Endothelial cell of umbilical vein (primary cell): ENCODE measurements around the gene NKD2. TPM values are rescaled to one million over a fixed set of nuclear protein-coding genes. Genes with fewer than 3 reads are reported as not detected.

Experiments
- BruUV-seq: library from RNA; stranded (reverse); fragments of 400-500 nt; replicated peaks from 2 replicates; lab custom pipeline; 2021; lab: Mats Ljungman, UMichigan
- CTCF ChIA-PET: fragments of 300-600, 350-600 bp; sonication (Branson Sonifier 250); formaldehyde crosslinking; loops from one replicate; lab custom pipeline; 2021; ENCODE audit warnings: antibody characterized with exemption, inconsistent platforms; lab: Charles Lee
- POLR2A ChIA-PET: fragments of 300-600, 350-600 bp; sonication (Branson Sonifier 250); formaldehyde crosslinking; loops from one replicate; lab custom pipeline; 2021; ENCODE audit warnings: antibody characterized with exemption, inconsistent platforms; lab: Charles Lee
- DNase-seq: peaks from one replicate; pipeline ENCODE4 v3.0.0-alpha.2; 2011; ENCODE audit warnings: low read depth, low spot score
- FAIRE-seq: peaks from 2 replicates; lab custom pipeline; 2011; peaks lifted over from hg19 to GRCh38; lab: Jason Lieb, UNC
- H2AFZ ChIP-seq: 2 replicates; pipeline ENCODE4 v1.6.0; 2012; ENCODE audit warnings: low read depth, low read length, control low read depth, inconsistent platforms
- H3K27ac ChIP-seq: 2 replicates; pipeline ENCODE4 v1.5.1; 2011; ENCODE audit warnings: low read depth, mild to moderate bottlenecking, control low read depth, low read length, moderate library complexity; ENCODE audit not compliant: insufficient read depth
- H3K27me3 ChIP-seq, 2 experiments: 2 replicates each; pipeline versions ENCODE4 v1.6.0 to v1.6.1; 2011; ENCODE audit warnings: low read length in 2 of 2, mixed read lengths in 1 of 2; ENCODE audit not compliant: control insufficient read depth in 2 of 2, insufficient read depth in 2 of 2
- H3K36me3 ChIP-seq, 2 experiments: 2 replicates in 1 of 2; 3 replicates in 1 of 2; pipeline ENCODE4 v1.5.1; 2011; ENCODE audit warnings: low read length in 2 of 2, mild to moderate bottlenecking in 1 of 2, moderate library complexity in 1 of 2; ENCODE audit not compliant: control insufficient read depth in 2 of 2, insufficient read depth in 2 of 2; ENCODE audit errors: extremely low read depth in 1 of 2
- H3K4me1 ChIP-seq: 3 replicates; pipeline ENCODE4 v1.5.1; 2011; ENCODE audit warnings: mild to moderate bottlenecking, low read length; ENCODE audit not compliant: control insufficient read depth, insufficient read depth; ENCODE audit errors: extremely low read depth
- H3K4me2 ChIP-seq: 2 replicates; pipeline ENCODE4 v1.6.1; 2011; ENCODE audit warnings: low read length, control low read depth, mixed read lengths; ENCODE audit not compliant: insufficient read depth
- H3K4me3 ChIP-seq, 3 experiments: fragments of 200-600 bp in 1 of 3; sonication (generic), shearing (Covaris generic) in 1 of 3; replicated peaks in 1 of 3; 2 replicates each; pipeline ENCODE4 v1.5.1; 2011 to 2016; ENCODE audit warnings: control low read depth in 3 of 3, low read length in 3 of 3, mild to moderate bottlenecking in 2 of 3, inconsistent platforms in 1 of 3, low read depth in 1 of 3, moderate library complexity in 1 of 3; ENCODE audit not compliant: insufficient read depth in 1 of 3
- H3K79me2 ChIP-seq: 2 replicates; pipeline ENCODE4 v1.6.0; 2012; ENCODE audit warnings: low read length, inconsistent platforms; ENCODE audit not compliant: control insufficient read depth, insufficient read depth
- H3K9ac ChIP-seq: replicated peaks from 2 replicates; pipeline ENCODE3; 2011; ENCODE audit warnings: low read length, control low read depth; ENCODE audit not compliant: insufficient read depth; ENCODE audit errors: extremely low read depth
- H3K9me1 ChIP-seq: replicated peaks from 3 replicates; pipeline ENCODE4 v1.6.0; 2011; ENCODE audit warnings: mild to moderate bottlenecking, low read length; ENCODE audit not compliant: control insufficient read depth, insufficient read depth; ENCODE audit errors: extremely low read depth
- H3K9me3 ChIP-seq: replicated peaks from 2 replicates; pipeline ENCODE4 v1.5.1; 2012; ENCODE audit warnings: low read length, inconsistent platforms; ENCODE audit not compliant: control insufficient read depth, insufficient read depth
- H4K20me1 ChIP-seq: replicated peaks from 2 replicates; pipeline ENCODE3; 2011; ENCODE audit warnings: mild to moderate bottlenecking, low read length; ENCODE audit not compliant: control insufficient read depth, insufficient read depth; ENCODE audit errors: extremely low read depth
- CTCF ChIP-seq, 2 donors: IDR thresholded peaks; 1 replicate in 1 of 2; 2 replicates in 1 of 2; pipeline ENCODE4 v1.5.1; 2011; ENCODE audit warnings: low read length in 2 of 2, mild to moderate bottlenecking in 2 of 2, moderate library complexity in 2 of 2, control low read depth in 1 of 2, inconsistent platforms in 1 of 2, low read depth in 1 of 2; ENCODE audit not compliant: insufficient read depth in 1 of 2; ENCODE audit errors: extremely low read depth in 1 of 2
- EZH2 ChIP-seq: IDR thresholded peaks from 2 replicates; pipeline ENCODE4 v1.6.1; 2012; ENCODE audit warnings: borderline replicate concordance, low read depth, mild to moderate bottlenecking, moderate library complexity, low read length, inconsistent platforms; ENCODE audit not compliant: severe bottlenecking
- FOS ChIP-seq: IDR thresholded peaks from 2 replicates; pipeline ENCODE4 v1.6.1; 2011; ENCODE audit warnings: mild to moderate bottlenecking, low read length, moderate library complexity, borderline replicate concordance; ENCODE audit not compliant: insufficient read depth
- GATA2 ChIP-seq: IDR thresholded peaks from 2 replicates; pipeline ENCODE4 v1.7.0; 2011; ENCODE audit warnings: low read depth, mild to moderate bottlenecking, moderate library complexity, mixed read lengths, low read length; ENCODE audit not compliant: insufficient read length, insufficient read depth
- JUN ChIP-seq: IDR thresholded peaks from 2 replicates; pipeline ENCODE4 v1.6.1; 2011; ENCODE audit warnings: borderline replicate concordance, low read depth; ENCODE audit not compliant: insufficient read length, insufficient read depth
- MAX ChIP-seq: IDR thresholded peaks from 2 replicates; pipeline ENCODE4 v1.6.1; 2011; ENCODE audit not compliant: insufficient read depth, insufficient read length
- MYC ChIP-seq: IDR thresholded peaks from one replicate; pipeline ENCODE4 v1.6.1; 2011; ENCODE audit warnings: mild to moderate bottlenecking, low read depth, low read length
- POLR2A ChIP-seq: IDR thresholded peaks from 2 replicates; pipeline ENCODE4 v1.6.1; 2012; ENCODE audit warnings: low read depth, mild to moderate bottlenecking, control low read depth, low read length
- POLR2AphosphoS5 ChIP-seq: IDR thresholded peaks from 2 replicates; pipeline ENCODE4 v1.6.1; 2012; ENCODE audit warnings: low read depth, mild to moderate bottlenecking, control low read depth, low read length, moderate library complexity; ENCODE audit not compliant: insufficient read depth
- dilution Hi-C: fragments of 300-500 bp; cut with MboI; formaldehyde crosslinking; loops from one replicate; pipeline ENCODE4 v1.15.0; 2019; ENCODE audit warnings: low sequenced_read_pairs; ENCODE audit not compliant: extremely low pct_ligation_motif_present
- intact Hi-C: fragments of 100-400 bp; cut with micrococcal nuclease; formaldehyde crosslinking; loops from one replicate; pipeline ENCODE4 v1.10.0; 2022
- polyA plus RNA-seq, 4 experiments: library from polyadenylated mRNA; depleted of rRNA in 3 of 4; stranded (reverse) in 3 of 4; unstranded in 1 of 4; fragments of >200 nt; gene quantifications; 2 replicates each; pipeline versions ENCODE4 v1.2.1 to v1.2.3, GENCODE V29; 2011 to 2012; ENCODE audit warnings: missing spikeins in 1 of 4
- total RNA-seq: library from RNA; stranded (reverse); gene quantifications from 2 replicates; pipeline ENCODE4 v1.2.3, GENCODE V29; 2021

Gene NKD2
- total and polyA plus RNA-seq, 2 donors (not counting 3 experiments of a cell fraction or from before 2014, with no cell fraction given): 0.08 TPM; not detected in 1

- POLR2A ChIA-PET: interaction anchor here (0.6 kb wide), 1 partner anchor 275 kb away, joined by 3 read pairs; no protein-coding TSS in a partner anchor
- Histone ChIP-seq H3K4me1 (no peaks in the 10 kb centered on the region), H3K9me1 (no peaks in the 10 kb centered on the region), H3K36me3 (no peaks in the 10 kb centered on the region), H3K79me2 (no peaks in the 10 kb centered on the region), H3K27me3 (peaks cover 15 to 19% of the 10 kb centered on the region in 2 experiments), H2AFZ (no peak overlapping the region), H3K27ac (no peak overlapping the region), H4K20me1 (no peaks in the 10 kb centered on the region), H3K9ac (no peak overlapping the region), H3K9me3 (no peaks in the 10 kb centered on the region), H3K4me3 (no peak overlapping the region), H3K4me2 (no peak overlapping the region)
- dilution Hi-C loops: no loop called here
- TF ChIP-seq POLR2A: no peak
- no peak for TF ChIP-seq POLR2AphosphoS5
- intact Hi-C loops: no loop called here
- CTCF ChIA-PET: interaction anchor here (1.1 kb wide), 1 partner anchor 11 kb away, joined by 4 read pairs; no protein-coding TSS in a partner anchor
- no peak for FAIRE-seq
- DNase-seq: no peak
- no TSS peak for BruUV-seq
These were observed 4.8 kb downstream of the NKD2 start for GRCh38 chr5:1013238-1013947.

GRCh38 chr5:1013948-1014301, 5.3 kb downstream of the NKD2 start:
- no peaks in the 10 kb centered on the region for H3K36me3 ChIP-seq
- dilution Hi-C loops: no loop called here
- H4K20me1 ChIP-seq: no peaks in the 10 kb centered on the region
- no peak overlapping the region for H3K27ac ChIP-seq
- BruUV-seq: no TSS peak
- no peak overlapping the region for H3K9ac ChIP-seq
- H2AFZ ChIP-seq: no peak overlapping the region
- POLR2A ChIA-PET: no interaction called here
- CTCF ChIA-PET: no interaction called here
- no peak for DNase-seq
- no peaks in the 10 kb centered on the region for H3K4me1 ChIP-seq
- H3K4me3 ChIP-seq: no peak overlapping the region
- TF ChIP-seq POLR2AphosphoS5: no peak
- TF ChIP-seq MAX: no peak
- TF ChIP-seq FOS: no peak
- no peak for TF ChIP-seq CTCF (IDR thresholded peaks at IDR 0.05; ENCODE audit: extremely low read depth in 1 of 2, insufficient read depth in 1 of 2, low read depth in 1 of 2, low read length in 2 of 2)
- TF ChIP-seq POLR2A: no peak
- TF ChIP-seq JUN: no peak
- TF ChIP-seq GATA2: no peak
- TF ChIP-seq MYC: no peak
- no peak for TF ChIP-seq EZH2
- no peak overlapping the region for H3K4me2 ChIP-seq
- H3K79me2 ChIP-seq: no peaks in the 10 kb centered on the region
- H3K9me1 ChIP-seq: no peaks in the 10 kb centered on the region
- no peak for FAIRE-seq
- peaks cover 15 to 19% of the 10 kb centered on the region in 2 experiments for H3K27me3 ChIP-seq
- intact Hi-C loops: no loop called here
- H3K9me3 ChIP-seq: no peaks in the 10 kb centered on the region
